Stimulated activated CD4-positive, alpha-beta T cell treated with anti-CD3 and anti-CD28 coated beads, Interleukin-1b, Interleukin-23, amount 100 ng/mL, for 48 hours (primary cell): ENCODE data around the gene UNKL.
"Not testable (repeated sequence)": the region's sequence is repeated elsewhere in the genome, so short reads cannot be mapped to it uniquely, and the experiment has no call there.

Experiments used
- DNase-seq: peaks from one replicate; pipeline ENCODE4 v3.0.0-alpha.2; 2020

UNKL gene

GRCh38 chr16:1333854-1334700, 80.4 kb downstream of the UNKL start:
- DNase-seq, result no peak

GRCh38 chr16:1333149-1333812, 81.2 kb downstream of the UNKL start, which contains the start of gene BAIAP3:
BAIAP3 (plus strand) TSS chr16:1333645; CDS start chr16:1338550, 4,905 bp downstream.
- peak; percentile 51 for DNase-seq

- no peak for DNase-seq
Measured at GRCh38 chr16:1332618-1333148, 81.8 kb downstream of the UNKL start.

- no peak for DNase-seq
Measured at GRCh38 chr16:1331712-1332617, 82.5 kb downstream of the UNKL start.

GRCh38 chr16:1330931-1331711, 83.4 kb downstream of the UNKL start:
- DNase-seq, result no peak

- DNase-seq, result peak; percentile 36
Measured at GRCh38 chr16:1330260-1330914, 84.1 kb downstream of the UNKL start.

- not testable (repeated sequence) for DNase-seq
Measured at GRCh38 chr16:1328961-1329360, 85.5 kb downstream of the UNKL start.

GRCh38 chr16:1328136-1328535, 86.4 kb downstream of the UNKL start:
- not testable (repeated sequence) for DNase-seq

GRCh38 chr16:1327619-1327947, 86.9 kb downstream of the UNKL start:
- DNase-seq, result no peak

- DNase-seq, result no peak
Measured at GRCh38 chr16:1326946-1327618, 87.4 kb downstream of the UNKL start.

GRCh38 chr16:1326391-1326790, 88.1 kb downstream of the UNKL start:
- DNase-seq, result no peak

- no peak for DNase-seq
Measured at GRCh38 chr16:1325673-1326371, 88.7 kb downstream of the UNKL start.

GRCh38 chr16:1325261-1325660, 89.2 kb downstream of the UNKL start:
- no peak for DNase-seq

GRCh38 chr16:1324286-1324826, 90.1 kb downstream of the UNKL start:
- DNase-seq, result no peak

GRCh38 chr16:1323296-1324239, 90.9 kb downstream of the UNKL start:
- DNase-seq, result no peak

- no peak for DNase-seq
Measured at GRCh38 chr16:1322407-1322806, 92.1 kb downstream of the UNKL start.

GRCh38 chr16:1320658-1321240, 93.8 kb downstream of the UNKL start:
- DNase-seq, result no peak

GRCh38 chr16:1320097-1320496, 94.4 kb downstream of the UNKL start:
- DNase-seq, result no peak
